K562 (cell line): ENCODE data around the gene SHISA6. TPM values are rescaled to one million over a fixed set of nuclear protein-coding genes. Genes with fewer than 3 reads are reported as not detected.

Experiments used
- ARID1B ChIP-seq: fragments of 450-650 bp; IDR thresholded peaks from 2 replicates; pipeline ENCODE4 v1.6.1; 2016; ENCODE audit warnings: antibody characterized with exemption, mild to moderate bottlenecking, inconsistent platforms
- HMG20B ChIP-seq: fragments of 250-450 bp; sonication (Bioruptor Pico); IDR thresholded peaks from 2 replicates; pipeline ENCODE4 v1.5.0; 2021; ENCODE audit warnings: mild to moderate bottlenecking
- NONO ChIP-seq, 2 experiments: fragments of 200-400 bp in 1 of 2; fragments of 450-650 bp in 1 of 2; formaldehyde crosslinking in 1 of 2; IDR thresholded peaks; 2 replicates each; pipeline ENCODE4 v1.6.1; 2017; ENCODE audit warnings: low read depth in 2 of 2, mild to moderate bottlenecking in 2 of 2, moderate library complexity in 2 of 2, low read length in 1 of 2
- PHF8 ChIP-seq: fragments of 200-600 bp; sonication (generic); IDR thresholded peaks from 2 replicates; pipeline ENCODE4 v1.6.1; 2012; ENCODE audit warnings: mixed run types, mild to moderate bottlenecking, inconsistent platforms, low read length, moderate library complexity, borderline replicate concordance
- PTTG1 ChIP-seq: fragments of 450-650 bp; IDR thresholded peaks from 2 replicates; pipeline ENCODE4 v1.6.1; 2016; ENCODE audit warnings: low read depth, mild to moderate bottlenecking, missing genetic modification characterization, missing compliant biosample characterization
- ZNF586 ChIP-seq: fragments of 450-650 bp; formaldehyde crosslinking; conservative IDR thresholded peaks from 2 replicates; pipeline ENCODE4 v1.4.0; 2020; ENCODE audit warnings: mild to moderate bottlenecking, moderate library complexity
- polyA plus RNA-seq, 8 experiments: library from polyadenylated mRNA; depleted of rRNA in 4 of 8; stranded (reverse) in 5 of 8; unstranded in 3 of 8; fragments of >200 nt; fragmentation: Nextera tagmentation in 2 of 8; fragmentation: Illumina TruSeq in 1 of 8; extraction: Ambion mirVana in 2 of 8; extraction: Trizol in 1 of 8; gene quantifications; 2 replicates each; pipeline versions ENCODE4 v1.2.1 to v1.2.3, GENCODE V29; 2011 to 2014; ENCODE audit warnings: inconsistent platforms in 1 of 8, missing spikeins in 1 of 8
- total RNA-seq, 7 experiments: library from RNA; depleted of rRNA in 6 of 7; stranded (reverse); fragments of >200 nt in 6 of 7; fragmentation: Illumina TruSeq in 2 of 7; extraction: Trizol in 2 of 7; gene quantifications; 2 replicates each; pipeline versions ENCODE4 v1.2.1 to v1.2.3, GENCODE V29; 2011 to 2021; ENCODE audit warnings: low replicate concordance in 1 of 7
- TF ChIP-seq, protein P1 (sequence below), 2 experiments: fragments of 450-650 bp in 1 of 2; IDR thresholded peaks; 2 replicates each; pipeline ENCODE4 v1.6.1; 2011 to 2017; ENCODE audit warnings: low read depth in 2 of 2, antibody characterized with exemption in 1 of 2, borderline replicate concordance in 1 of 2, low read length in 1 of 2, mild to moderate bottlenecking in 1 of 2, mixed read lengths in 1 of 2; ENCODE audit not compliant: control insufficient read depth in 1 of 2
- TF ChIP-seq, protein P2 (sequence below): fragments of 450-650 bp; IDR thresholded peaks from 2 replicates; pipeline ENCODE4 v1.6.1; 2016; ENCODE audit warnings: missing biosample characterization, missing genetic modification characterization

SHISA6 gene
- total and polyA plus RNA-seq, 9 of the 15 experiments (the other 6 are each of a cell fraction or from before 2014, with no cell fraction given): not detected

DNA sequence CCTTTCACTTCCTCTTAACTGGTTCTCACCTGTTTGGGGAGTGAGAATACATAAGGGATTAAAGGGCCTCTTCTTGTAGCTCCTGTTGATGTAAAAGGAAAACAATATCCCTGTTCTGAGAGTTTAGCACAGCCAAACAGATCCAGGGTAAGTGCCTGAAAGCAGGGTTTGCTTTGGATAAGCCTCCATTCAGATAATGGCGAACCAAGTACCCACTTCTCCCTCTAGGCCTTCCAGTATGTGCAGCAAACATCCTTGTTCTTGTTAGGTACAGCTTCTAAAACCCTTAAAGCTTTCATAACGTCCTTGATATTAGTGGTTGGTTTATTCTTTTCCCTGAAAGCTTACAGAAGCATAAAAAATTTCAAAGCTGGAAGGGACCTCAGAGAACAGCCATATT is 226.6 kb downstream of the SHISA6 start (continued):
- TF ChIP-seq, protein P1, sequence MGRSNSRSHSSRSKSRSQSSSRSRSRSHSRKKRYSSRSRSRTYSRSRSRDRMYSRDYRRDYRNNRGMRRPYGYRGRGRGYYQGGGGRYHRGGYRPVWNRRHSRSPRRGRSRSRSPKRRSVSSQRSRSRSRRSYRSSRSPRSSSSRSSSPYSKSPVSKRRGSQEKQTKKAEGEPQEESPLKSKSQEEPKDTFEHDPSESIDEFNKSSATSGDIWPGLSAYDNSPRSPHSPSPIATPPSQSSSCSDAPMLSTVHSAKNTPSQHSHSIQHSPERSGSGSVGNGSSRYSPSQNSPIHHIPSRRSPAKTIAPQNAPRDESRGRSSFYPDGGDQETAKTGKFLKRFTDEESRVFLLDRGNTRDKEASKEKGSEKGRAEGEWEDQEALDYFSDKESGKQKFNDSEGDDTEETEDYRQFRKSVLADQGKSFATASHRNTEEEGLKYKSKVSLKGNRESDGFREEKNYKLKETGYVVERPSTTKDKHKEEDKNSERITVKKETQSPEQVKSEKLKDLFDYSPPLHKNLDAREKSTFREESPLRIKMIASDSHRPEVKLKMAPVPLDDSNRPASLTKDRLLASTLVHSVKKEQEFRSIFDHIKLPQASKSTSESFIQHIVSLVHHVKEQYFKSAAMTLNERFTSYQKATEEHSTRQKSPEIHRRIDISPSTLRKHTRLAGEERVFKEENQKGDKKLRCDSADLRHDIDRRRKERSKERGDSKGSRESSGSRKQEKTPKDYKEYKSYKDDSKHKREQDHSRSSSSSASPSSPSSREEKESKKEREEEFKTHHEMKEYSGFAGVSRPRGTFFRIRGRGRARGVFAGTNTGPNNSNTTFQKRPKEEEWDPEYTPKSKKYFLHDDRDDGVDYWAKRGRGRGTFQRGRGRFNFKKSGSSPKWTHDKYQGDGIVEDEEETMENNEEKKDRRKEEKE (IDR thresholded peaks at IDR 0.05; ENCODE audit: borderline replicate concordance in 1 of 2, control insufficient read depth in 1 of 2, low read depth in 2 of 2, low read length in 1 of 2): no peak
- TF ChIP-seq PHF8 (no peak), PTTG1 (no peak), NONO (IDR thresholded peaks at IDR 0.05; ENCODE audit: low read depth in 2 of 2, low read length in 1 of 2) (no peak), ZNF586 (CRISPR knock-in tag) (no peak), ARID1B (no peak), HMG20B (CRISPR knock-in tag) (no peak)
- TF ChIP-seq, protein P2, sequence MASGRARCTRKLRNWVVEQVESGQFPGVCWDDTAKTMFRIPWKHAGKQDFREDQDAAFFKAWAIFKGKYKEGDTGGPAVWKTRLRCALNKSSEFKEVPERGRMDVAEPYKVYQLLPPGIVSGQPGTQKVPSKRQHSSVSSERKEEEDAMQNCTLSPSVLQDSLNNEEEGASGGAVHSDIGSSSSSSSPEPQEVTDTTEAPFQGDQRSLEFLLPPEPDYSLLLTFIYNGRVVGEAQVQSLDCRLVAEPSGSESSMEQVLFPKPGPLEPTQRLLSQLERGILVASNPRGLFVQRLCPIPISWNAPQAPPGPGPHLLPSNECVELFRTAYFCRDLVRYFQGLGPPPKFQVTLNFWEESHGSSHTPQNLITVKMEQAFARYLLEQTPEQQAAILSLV (tag): no peak
